Neural progenitor cell (in vitro differentiated cells): ENCODE data around the gene CEACAM16. TPM values are rescaled to one million over a fixed set of nuclear protein-coding genes. Genes with fewer than 3 reads are reported as not detected.

Experiments used
- DNase-seq: peaks from one replicate; pipeline ENCODE4 v3.0.0-alpha.2; 2016; ENCODE audit warnings: low spot score
- H2AFZ ChIP-seq: fragments of 200-600 bp; sonication (generic); replicated peaks from 2 replicates; pipeline ENCODE4 v1.6.1; 2016; ENCODE audit warnings: antibody characterized with exemption
- H3F3A ChIP-seq: fragments of 200-600 bp; sonication (generic); 2 replicates; pipeline ENCODE4 v1.6.1; 2016; ENCODE audit warnings: antibody characterized with exemption, low read depth
- H3K27ac ChIP-seq: fragments of 200-600 bp; sonication (generic); 2 replicates; pipeline ENCODE4 v1.5.1; 2016; ENCODE audit warnings: mild to moderate bottlenecking
- H3K27me3 ChIP-seq: fragments of 200-600 bp; sonication (generic); 2 replicates; pipeline ENCODE4 v1.6.1; 2016; ENCODE audit warnings: mild to moderate bottlenecking, moderate library complexity
- H3K36me3 ChIP-seq: fragments of 200-600 bp; sonication (generic); 2 replicates; pipeline ENCODE4 v1.5.1; 2016
- H3K4me1 ChIP-seq: fragments of 200-600 bp; sonication (generic); 2 replicates; pipeline ENCODE4 v1.6.1; 2016; ENCODE audit warnings: mixed run types
- H3K4me2 ChIP-seq: fragments of 200-600 bp; sonication (generic); 2 replicates; pipeline ENCODE4 v1.6.1; 2016
- H3K4me3 ChIP-seq: fragments of 200-600 bp; sonication (generic); 2 replicates; pipeline ENCODE4 v1.5.1; 2016
- H3K79me2 ChIP-seq: fragments of 200-600 bp; sonication (generic); 2 replicates; pipeline ENCODE4 v1.6.1; 2016; ENCODE audit warnings: low read depth
- H3K9ac ChIP-seq: fragments of 200-600 bp; sonication (generic); 2 replicates; pipeline ENCODE4 v1.6.1; 2016
- H3K9me3 ChIP-seq: fragments of 200-600 bp; sonication (generic); 2 replicates; pipeline ENCODE4 v1.5.1; 2016; ENCODE audit warnings: low read depth
- H4K20me1 ChIP-seq: fragments of 200-600 bp; sonication (generic); 2 replicates; pipeline ENCODE4 v1.6.1; 2016; ENCODE audit warnings: low read depth
- H3K27ac Mint-ChIP-seq: 3 replicates; pipeline ENCODE4 v1.8.0; 2021; ENCODE audit warnings: mixed read lengths
- H3K27me3 Mint-ChIP-seq: 2 replicates; pipeline ENCODE4 v1.8.0; 2022; ENCODE audit warnings: low read depth, mild to moderate bottlenecking, inconsistent platforms, moderate library complexity, mixed read lengths; ENCODE audit not compliant: insufficient read depth
- H3K36me3 Mint-ChIP-seq: 3 replicates; pipeline ENCODE4 v1.8.0; 2021; ENCODE audit warnings: mixed read lengths
- H3K4me1 Mint-ChIP-seq: 3 replicates; pipeline ENCODE4 v1.8.0; 2021; ENCODE audit warnings: mixed read lengths
- H3K4me3 Mint-ChIP-seq: 3 replicates; pipeline ENCODE4 v1.8.0; 2021; ENCODE audit warnings: mild to moderate bottlenecking, moderate library complexity, mixed read lengths
- H3K9me3 Mint-ChIP-seq: 3 replicates; pipeline ENCODE4 v1.8.0; 2020; ENCODE audit warnings: mixed read lengths
- EZH2 ChIP-seq: fragments of 200-600 bp; sonication (generic); IDR thresholded peaks from 2 replicates; pipeline ENCODE4 v1.6.1; 2017; ENCODE audit warnings: antibody characterized with exemption, mild to moderate bottlenecking, moderate library complexity
- EZH2phosphoT487 ChIP-seq: fragments of 200-600 bp; sonication (generic); IDR thresholded peaks from 2 replicates; pipeline ENCODE4 v1.6.1; 2017; ENCODE audit warnings: antibody characterized with exemption
- total RNA-seq: library from RNA; depleted of rRNA; stranded (reverse); fragments of >200 nt; gene quantifications from 2 replicates; pipeline ENCODE4 v1.2.3, GENCODE V29; 2015; ENCODE audit warnings: low replicate concordance
- TF ChIP-seq, protein P1 (sequence below): fragments of 200-600 bp; sonication (generic); IDR thresholded peaks from 2 replicates; pipeline ENCODE4 v1.5.1; 2017; ENCODE audit warnings: antibody characterized with exemption, mild to moderate bottlenecking

The CEACAM16 gene
- total RNA-seq, 1 donor from 2014 or later = not detected

DNA sequence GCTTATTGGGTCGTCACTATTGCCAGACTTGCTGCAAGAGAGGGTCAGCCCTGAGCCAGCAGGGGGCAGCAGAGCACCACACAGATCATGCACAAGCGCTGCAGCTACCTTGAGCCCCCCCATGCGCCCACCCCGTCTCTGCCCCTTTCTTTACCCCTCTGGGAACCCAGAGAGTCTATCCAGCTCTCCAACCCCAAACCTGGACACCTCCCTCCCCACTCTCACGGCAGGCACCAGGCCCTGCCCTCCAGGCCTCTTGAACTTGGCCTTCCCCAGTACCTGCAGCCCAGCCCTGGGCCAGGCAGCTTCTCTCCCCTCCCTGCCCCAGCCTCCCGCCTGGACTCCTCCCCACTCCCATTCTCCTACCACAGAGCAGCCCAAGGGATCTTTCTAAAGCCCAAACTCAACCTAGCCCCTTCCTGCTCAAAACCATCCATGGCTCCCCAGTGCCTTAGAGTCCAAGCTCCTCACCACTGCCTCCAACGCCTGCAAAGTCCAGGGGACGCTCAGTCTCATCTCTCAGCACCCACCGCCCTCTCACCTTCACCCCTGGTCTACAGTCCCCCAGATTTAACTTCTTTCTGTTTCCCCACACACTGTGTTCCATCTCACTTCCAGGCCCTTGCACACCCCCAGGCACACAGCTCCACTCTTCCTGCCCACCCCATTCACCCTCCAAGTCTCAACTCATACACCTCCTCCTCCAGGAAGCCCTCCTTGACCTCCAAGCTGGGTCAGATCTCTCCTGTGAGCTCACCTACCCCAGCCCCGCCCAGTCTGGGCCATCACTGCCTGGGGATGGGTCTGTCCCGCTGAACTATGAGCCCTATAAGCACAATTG is 9.4 kb upstream of the CEACAM16 start:
- H3K4me3 ChIP-seq = no peak overlapping the region
- no peaks in the 10 kb centered on the region for H3K36me3 Mint-ChIP-seq
- no peak overlapping the region for H3K27ac Mint-ChIP-seq
- peak; percentile 85 for DNase-seq
- H3K79me2 ChIP-seq = no peaks in the 10 kb centered on the region
- no peaks in the 10 kb centered on the region for H3K4me1 ChIP-seq
- H3K9me3 ChIP-seq = no peaks in the 10 kb centered on the region
- H3K4me2 ChIP-seq = no peak overlapping the region
- H2AFZ ChIP-seq = no peak overlapping the region
- TF ChIP-seq EZH2phosphoT487 = no peak
- TF ChIP-seq, protein P1, sequence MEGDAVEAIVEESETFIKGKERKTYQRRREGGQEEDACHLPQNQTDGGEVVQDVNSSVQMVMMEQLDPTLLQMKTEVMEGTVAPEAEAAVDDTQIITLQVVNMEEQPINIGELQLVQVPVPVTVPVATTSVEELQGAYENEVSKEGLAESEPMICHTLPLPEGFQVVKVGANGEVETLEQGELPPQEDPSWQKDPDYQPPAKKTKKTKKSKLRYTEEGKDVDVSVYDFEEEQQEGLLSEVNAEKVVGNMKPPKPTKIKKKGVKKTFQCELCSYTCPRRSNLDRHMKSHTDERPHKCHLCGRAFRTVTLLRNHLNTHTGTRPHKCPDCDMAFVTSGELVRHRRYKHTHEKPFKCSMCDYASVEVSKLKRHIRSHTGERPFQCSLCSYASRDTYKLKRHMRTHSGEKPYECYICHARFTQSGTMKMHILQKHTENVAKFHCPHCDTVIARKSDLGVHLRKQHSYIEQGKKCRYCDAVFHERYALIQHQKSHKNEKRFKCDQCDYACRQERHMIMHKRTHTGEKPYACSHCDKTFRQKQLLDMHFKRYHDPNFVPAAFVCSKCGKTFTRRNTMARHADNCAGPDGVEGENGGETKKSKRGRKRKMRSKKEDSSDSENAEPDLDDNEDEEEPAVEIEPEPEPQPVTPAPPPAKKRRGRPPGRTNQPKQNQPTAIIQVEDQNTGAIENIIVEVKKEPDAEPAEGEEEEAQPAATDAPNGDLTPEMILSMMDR = peak; percentile 87
- no peak for TF ChIP-seq EZH2
- H3K9ac ChIP-seq = no peak overlapping the region
- H3K27me3 ChIP-seq = no peaks in the 10 kb centered on the region
- H3F3A ChIP-seq = no peaks in the 10 kb centered on the region
- H3K27me3 Mint-ChIP-seq = peaks cover 9% of the 10 kb centered on the region
- no peaks in the 10 kb centered on the region for H3K9me3 Mint-ChIP-seq
- no peak overlapping the region for H3K27ac ChIP-seq
- H4K20me1 ChIP-seq = no peaks in the 10 kb centered on the region
- H3K36me3 ChIP-seq = no peaks in the 10 kb centered on the region
- no peak overlapping the region for H3K4me3 Mint-ChIP-seq
- H3K4me1 Mint-ChIP-seq = peaks cover 8% of the 10 kb centered on the region

DNA sequence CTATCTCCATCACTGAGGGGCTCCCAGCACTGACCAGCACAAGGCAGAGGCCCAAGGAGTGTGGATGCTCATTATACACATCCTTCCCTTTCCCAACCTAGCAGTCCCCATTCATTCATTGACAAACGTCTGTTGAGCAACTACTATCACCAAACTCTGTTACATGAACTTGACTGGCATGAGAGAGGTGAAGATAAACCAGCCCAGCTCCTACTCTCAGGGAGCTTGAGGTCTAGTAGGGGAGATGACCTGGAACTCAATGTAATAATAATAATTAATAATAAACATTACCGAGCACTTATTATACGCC is 8.9 kb upstream of the CEACAM16 start:
- H3K36me3 Mint-ChIP-seq = no peaks in the 10 kb centered on the region
- no peak for DNase-seq

DNA sequence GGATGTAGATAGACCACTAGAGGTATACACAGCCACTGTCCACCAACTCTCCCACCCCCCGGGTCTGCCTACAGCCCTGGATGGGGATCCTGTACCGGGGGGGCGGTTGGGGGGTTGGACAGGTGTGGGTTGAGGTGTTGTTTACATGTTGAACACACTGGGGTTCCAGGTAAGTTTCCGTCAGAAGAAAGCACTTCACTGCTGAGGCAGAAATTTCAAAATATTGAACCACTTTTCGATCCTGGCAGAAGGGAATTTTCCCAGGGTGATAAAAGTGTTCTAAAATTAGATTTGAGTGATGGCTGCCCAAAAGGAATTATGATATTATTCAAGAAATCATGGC is 6.6 kb upstream of the CEACAM16 start:
- Histone ChIP-seq H3K9ac (no peak overlapping the region), H3K27me3 (no peaks in the 10 kb centered on the region), H3K9me3 (no peaks in the 10 kb centered on the region), H3K36me3 (no peaks in the 10 kb centered on the region), H3K4me3 (no peak overlapping the region), H3K27ac (no peak overlapping the region), H2AFZ (no peak overlapping the region), H4K20me1 (no peaks in the 10 kb centered on the region), H3K4me2 (no peak overlapping the region), H3F3A (no peaks in the 10 kb centered on the region), H3K79me2 (no peaks in the 10 kb centered on the region), H3K4me1 (no peaks in the 10 kb centered on the region)
- Mint-ChIP-seq H3K27ac (no peak overlapping the region), H3K27me3 (peaks cover 7% of the 10 kb centered on the region), H3K36me3 (no peaks in the 10 kb centered on the region), H3K4me3 (no peak overlapping the region), H3K4me1 (peaks cover 6% of the 10 kb centered on the region), H3K9me3 (no peaks in the 10 kb centered on the region)
- no peak for DNase-seq
- TF ChIP-seq EZH2 (no peak), EZH2phosphoT487 (no peak)
- TF ChIP-seq, protein P1 = no peak

More for the DNA sequence above, 8.9 kb upstream of the CEACAM16 start:
- Histone ChIP-seq H3K36me3 (no peaks in the 10 kb centered on the region), H3K9me3 (no peaks in the 10 kb centered on the region), H3F3A (no peaks in the 10 kb centered on the region), H3K4me2 (no peak overlapping the region), H3K79me2 (no peaks in the 10 kb centered on the region), H4K20me1 (no peaks in the 10 kb centered on the region), H3K27me3 (no peaks in the 10 kb centered on the region), H3K4me3 (no peak overlapping the region), H3K27ac (no peak overlapping the region), H3K4me1 (no peaks in the 10 kb centered on the region), H3K9ac (no peak overlapping the region), H2AFZ (no peak overlapping the region)
- H3K9me3 Mint-ChIP-seq = no peaks in the 10 kb centered on the region
- TF ChIP-seq, protein P1 = no peak
- TF ChIP-seq EZH2phosphoT487 = no peak
- no peak for TF ChIP-seq EZH2
- H3K27ac Mint-ChIP-seq = no peak overlapping the region
- peaks cover 9% of the 10 kb centered on the region for H3K27me3 Mint-ChIP-seq
- H3K4me3 Mint-ChIP-seq = peak overlapping the region; percentile 10
- peaks cover 4% of the 10 kb centered on the region for H3K4me1 Mint-ChIP-seq
